Stimulated activated naive CD8-positive, alpha-beta T cell treated with anti-CD3 and anti-CD28 coated beads, Interleukin-15, amount 100 ng/mL, for 72 hours (primary cell): ENCODE results near the gene SLC22A2.
"Not testable (repeated sequence)": the region's sequence is repeated elsewhere in the genome, so short reads cannot be mapped to it uniquely, and the experiment has no call there.

Source experiments
- ATAC-seq: fragments of 150-1000 bp; cut with Tn5 transposase; 2 replicates; pipeline ENCODE4 v1.10.0; 2021; ENCODE audit warnings: mild to moderate bottlenecking, moderate library complexity
- DNase-seq, 2 donors: peaks; one replicate each; pipeline ENCODE4 v3.0.0; 2021 to 2022
- H3K27ac Mint-ChIP-seq, 2 donors: one replicate each; pipeline ENCODE4 v1.8.0; 2022; ENCODE audit warnings: mild to moderate bottlenecking in 2 of 2, mixed read lengths in 2 of 2, moderate library complexity in 2 of 2
- H3K27me3 Mint-ChIP-seq: one replicate; pipeline ENCODE4 v1.8.0; 2022; ENCODE audit warnings: mixed read lengths
- H3K4me1 Mint-ChIP-seq: one replicate; pipeline ENCODE4 v1.8.0; 2022; ENCODE audit warnings: mild to moderate bottlenecking, mixed read lengths
- H3K4me3 Mint-ChIP-seq, 2 donors: one replicate each; pipeline ENCODE4 v1.8.0; 2022; ENCODE audit warnings: mild to moderate bottlenecking in 2 of 2, mixed read lengths in 2 of 2, moderate library complexity in 1 of 2
- H3K9me3 Mint-ChIP-seq, 2 donors: one replicate each; pipeline ENCODE4 v1.8.0; 2022; ENCODE audit warnings: mixed read lengths in 2 of 2

The SLC22A2 gene

DNA sequence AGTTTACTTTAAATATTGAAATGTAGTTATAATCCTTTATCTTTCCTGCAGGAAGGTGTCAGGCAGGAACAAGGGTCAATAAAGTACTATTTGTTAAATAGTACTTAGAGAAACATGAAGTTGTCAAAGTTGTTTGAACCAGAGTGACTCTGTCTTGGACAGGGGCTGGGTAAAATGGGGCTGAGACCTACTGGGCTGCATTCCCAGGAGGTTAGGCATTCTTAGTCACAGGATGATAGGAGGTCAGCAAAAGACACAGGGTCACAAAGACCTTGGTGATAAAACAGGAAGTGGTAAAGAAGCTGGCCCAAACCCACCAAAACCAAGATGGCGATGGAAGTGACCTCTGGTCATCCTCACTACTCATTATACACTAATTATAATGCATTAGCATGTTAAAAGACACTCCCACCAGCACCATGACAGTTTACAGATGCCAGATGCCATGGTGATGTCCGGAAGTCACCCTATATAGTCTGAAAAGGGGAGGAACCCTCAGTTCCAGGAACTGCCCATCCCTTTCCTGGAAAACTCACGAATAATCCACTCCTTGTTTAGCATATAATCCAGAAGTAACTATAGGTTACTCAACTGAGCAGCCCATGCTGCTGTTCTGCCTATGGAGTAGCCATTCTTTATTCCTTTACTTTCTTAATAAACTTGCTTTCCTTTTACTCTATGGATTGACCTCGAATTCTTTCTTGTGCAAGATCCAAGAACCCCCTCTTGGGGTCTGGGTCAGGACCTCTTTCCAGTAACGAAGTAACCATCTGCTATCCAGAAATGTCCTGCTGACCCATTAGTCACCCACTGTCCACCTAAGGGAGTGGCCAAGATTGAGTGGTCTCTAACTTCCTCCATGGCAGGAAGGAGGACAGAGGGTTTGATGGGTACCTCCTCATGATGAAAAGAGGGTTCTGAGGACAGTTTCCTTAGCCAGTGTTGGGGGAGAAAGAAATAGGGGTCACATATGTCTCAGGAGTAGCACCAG, 19.6 kb downstream of the SLC22A2 start:
- Mint-ChIP-seq H3K4me1 (no peaks in the 10 kb centered on the region), H3K9me3 (peaks cover 11 to 23% of the 10 kb centered on the region in 2 donors), H3K27me3 (peaks cover 20% of the 10 kb centered on the region), H3K27ac (peak overlapping the region in 1 of 2 donors; percentile 20), H3K4me3 (no peak overlapping the region)
- ATAC-seq (no peak), DNase-seq (no peak)

- H3K4me1 Mint-ChIP-seq, result no peaks in the 10 kb centered on the region
- DNase-seq (no peak), ATAC-seq (no peak)
- peaks cover 11 to 23% of the 10 kb centered on the region in 2 donors for H3K9me3 Mint-ChIP-seq
- no peak overlapping the region for H3K4me3 Mint-ChIP-seq
- peaks cover 20% of the 10 kb centered on the region for H3K27me3 Mint-ChIP-seq
- H3K27ac Mint-ChIP-seq, result no peak overlapping the region
Measured at GRCh38 chr6:160238278-160238711, 20.3 kb downstream of the SLC22A2 start.

DNA sequence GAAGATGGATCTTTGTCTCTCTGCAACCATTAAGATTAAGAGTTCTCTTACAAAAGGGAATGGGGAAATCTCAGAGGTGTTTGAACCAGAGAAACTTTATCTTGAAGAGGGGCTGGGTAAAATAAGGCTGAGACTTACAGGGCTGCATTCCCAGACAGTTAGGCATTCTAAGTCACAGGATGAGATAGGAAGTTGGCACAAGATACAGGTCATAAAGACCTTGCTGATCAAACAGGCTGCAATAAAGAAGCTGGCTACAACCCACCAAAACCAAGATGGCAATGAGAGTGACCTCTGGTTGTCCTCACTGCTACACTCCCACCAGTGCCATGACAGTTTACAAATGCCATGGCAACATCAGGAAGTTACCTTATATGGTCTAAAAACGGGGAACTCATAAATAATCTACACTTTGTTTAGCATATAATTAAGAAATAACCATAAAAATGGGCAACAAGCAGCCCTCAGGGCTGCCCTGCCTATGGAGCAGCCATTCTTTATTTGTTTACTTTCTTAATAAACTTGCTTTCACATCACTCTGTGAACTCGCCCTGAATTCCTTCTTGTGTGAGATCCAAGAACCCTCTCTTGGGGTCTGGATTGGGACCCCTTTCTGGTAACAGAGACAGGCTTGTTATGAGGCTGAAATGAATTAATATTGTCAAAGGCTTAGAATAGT, 20.9 kb downstream of the SLC22A2 start:
- H3K27ac Mint-ChIP-seq, DNase-seq, H3K4me3 Mint-ChIP-seq, H3K4me1 Mint-ChIP-seq, ATAC-seq: not testable (repeated sequence)
- Mint-ChIP-seq H3K27me3 (peaks cover 20% of the 10 kb centered on the region), H3K9me3 (peaks cover 11 to 23% of the 10 kb centered on the region in 2 donors)

- not testable (repeated sequence) for H3K27ac Mint-ChIP-seq, DNase-seq, H3K4me1 Mint-ChIP-seq, H3K4me3 Mint-ChIP-seq, ATAC-seq
- Mint-ChIP-seq H3K27me3 (peaks cover 15% of the 10 kb centered on the region), H3K9me3 (peaks cover 11 to 23% of the 10 kb centered on the region in 2 donors)
Measured at GRCh38 chr6:160236235-160236872, 22.3 kb downstream of the SLC22A2 start.

DNA sequence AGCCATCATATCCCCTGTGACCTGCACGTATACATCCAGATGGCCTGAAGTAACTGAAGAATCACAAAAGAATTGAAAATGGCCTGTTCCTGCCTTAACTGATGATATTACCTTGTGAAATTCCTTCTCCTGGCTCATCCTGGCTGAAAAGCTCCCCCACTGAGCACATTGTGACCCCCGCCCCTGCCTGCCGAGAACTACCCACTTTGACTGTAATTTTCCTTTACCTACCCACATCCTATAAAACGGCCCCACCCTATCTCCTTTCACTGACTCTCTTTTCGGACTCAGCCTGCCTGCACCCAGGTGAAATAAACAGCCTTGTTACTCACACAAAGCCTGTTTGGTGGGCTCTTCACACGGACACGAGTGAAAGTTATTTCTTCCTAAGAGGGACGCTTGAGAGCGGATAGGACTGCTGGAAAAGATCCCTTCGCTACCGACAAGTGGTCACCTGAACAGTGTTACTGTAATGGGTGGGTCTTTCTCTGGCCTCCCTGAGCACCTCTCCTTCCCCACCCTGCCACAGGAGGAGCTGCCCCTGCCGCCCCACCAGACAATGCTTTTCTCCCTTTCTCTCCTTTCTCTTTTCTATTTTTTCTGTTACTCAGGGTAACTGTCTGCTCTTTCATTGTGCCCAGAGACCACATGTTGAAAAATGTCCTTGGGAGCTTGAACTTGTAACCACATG, 24.5 kb downstream of the SLC22A2 start:
- ATAC-seq, result not testable (repeated sequence)
- H3K9me3 Mint-ChIP-seq, result peaks cover 23 to 37% of the 10 kb centered on the region in 2 donors

GRCh38 chr6:160227769-160228161, 30.9 kb downstream of the SLC22A2 start:
- no peak for DNase-seq

More for the DNA sequence above, 24.5 kb downstream of the SLC22A2 start:
- H3K4me1 Mint-ChIP-seq, H3K4me3 Mint-ChIP-seq, DNase-seq, H3K27ac Mint-ChIP-seq, H3K27me3 Mint-ChIP-seq: not testable (repeated sequence)

GRCh38 chr6:160227038-160227768, 31.4 kb downstream of the SLC22A2 start:
- peaks cover 7% of the 10 kb centered on the region for H3K27me3 Mint-ChIP-seq
- H3K4me3 Mint-ChIP-seq, result no peak overlapping the region
- no peak for ATAC-seq
- no peak for DNase-seq
- H3K27ac Mint-ChIP-seq, result no peak overlapping the region
- H3K9me3 Mint-ChIP-seq, result peaks cover 12 to 17% of the 10 kb centered on the region in 2 donors
- H3K4me1 Mint-ChIP-seq, result peaks cover 6% of the 10 kb centered on the region

More at GRCh38 chr6:160227769-160228161, 30.9 kb downstream of the SLC22A2 start:
- no peak for ATAC-seq
- no peak overlapping the region for H3K4me3 Mint-ChIP-seq
- H3K4me1 Mint-ChIP-seq, result peaks cover 6% of the 10 kb centered on the region
- H3K27me3 Mint-ChIP-seq, result peaks cover 7% of the 10 kb centered on the region
- H3K27ac Mint-ChIP-seq, result no peak overlapping the region
- peaks cover 12 to 17% of the 10 kb centered on the region in 2 donors for H3K9me3 Mint-ChIP-seq

GRCh38 chr6:160226118-160226591, 32.5 kb downstream of the SLC22A2 start:
- DNase-seq (peak; percentile 5 to 55), ATAC-seq (peak; percentile 89)
- Mint-ChIP-seq H3K27ac (no peak overlapping the region), H3K9me3 (peaks cover 12 to 17% of the 10 kb centered on the region in 2 donors), H3K4me1 (peaks cover 6% of the 10 kb centered on the region), H3K4me3 (no peak overlapping the region), H3K27me3 (peaks cover 7% of the 10 kb centered on the region)

GRCh38 chr6:160224639-160225237, 33.9 kb downstream of the SLC22A2 start:
- DNase-seq (no peak), ATAC-seq (no peak)
- Mint-ChIP-seq H3K27ac (no peak overlapping the region), H3K4me3 (no peak overlapping the region), H3K27me3 (peaks cover 7% of the 10 kb centered on the region), H3K9me3 (peaks cover 5 to 10% of the 10 kb centered on the region in 2 donors), H3K4me1 (peaks cover 6% of the 10 kb centered on the region)

DNA sequence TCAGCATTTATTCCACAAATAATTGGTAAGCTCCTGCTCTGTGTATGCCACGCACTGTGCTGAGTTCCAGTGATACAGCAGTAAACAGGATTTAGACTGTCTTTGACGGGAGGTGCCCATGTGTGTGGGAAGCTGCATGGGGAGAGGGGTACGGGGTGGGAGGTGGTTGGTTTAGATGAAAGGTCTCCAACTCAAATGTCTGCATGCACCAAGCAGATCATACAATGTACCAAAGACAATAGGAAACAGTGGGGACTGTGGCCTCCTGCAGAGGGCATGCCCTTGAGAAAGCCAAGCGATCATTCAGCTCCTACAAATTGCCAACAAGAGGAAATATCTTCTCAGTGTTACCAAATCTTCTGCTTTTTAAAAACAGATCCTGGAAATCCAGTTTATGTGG, 36.1 kb downstream of the SLC22A2 start:
- peaks cover 21% of the 10 kb centered on the region for H3K27me3 Mint-ChIP-seq
- H3K27ac Mint-ChIP-seq, result no peak overlapping the region
- no peak for ATAC-seq
- no peak for DNase-seq
- H3K4me1 Mint-ChIP-seq, result peaks cover 6% of the 10 kb centered on the region
- peaks cover 7 to 13% of the 10 kb centered on the region in 2 donors for H3K9me3 Mint-ChIP-seq
- H3K4me3 Mint-ChIP-seq, result no peak overlapping the region

- ATAC-seq (no peak), DNase-seq (no peak)
- H3K9me3 Mint-ChIP-seq, result peaks cover 7 to 13% of the 10 kb centered on the region in 2 donors
- no peak overlapping the region for H3K27ac Mint-ChIP-seq
- H3K4me3 Mint-ChIP-seq, result no peak overlapping the region
- peaks cover 26% of the 10 kb centered on the region for H3K27me3 Mint-ChIP-seq
- peaks cover 6% of the 10 kb centered on the region for H3K4me1 Mint-ChIP-seq
Measured at GRCh38 chr6:160221918-160222317, 36.7 kb downstream of the SLC22A2 start.

GRCh38 chr6:160221423-160221822, 37.2 kb downstream of the SLC22A2 start:
- peaks cover 28% of the 10 kb centered on the region for H3K27me3 Mint-ChIP-seq
- H3K9me3 Mint-ChIP-seq, result peaks cover 7 to 13% of the 10 kb centered on the region in 2 donors
- peaks cover 5% of the 10 kb centered on the region for H3K4me1 Mint-ChIP-seq
- no peak for DNase-seq
- ATAC-seq, result no peak
- H3K27ac Mint-ChIP-seq, result no peak overlapping the region
- no peak overlapping the region for H3K4me3 Mint-ChIP-seq

DNA sequence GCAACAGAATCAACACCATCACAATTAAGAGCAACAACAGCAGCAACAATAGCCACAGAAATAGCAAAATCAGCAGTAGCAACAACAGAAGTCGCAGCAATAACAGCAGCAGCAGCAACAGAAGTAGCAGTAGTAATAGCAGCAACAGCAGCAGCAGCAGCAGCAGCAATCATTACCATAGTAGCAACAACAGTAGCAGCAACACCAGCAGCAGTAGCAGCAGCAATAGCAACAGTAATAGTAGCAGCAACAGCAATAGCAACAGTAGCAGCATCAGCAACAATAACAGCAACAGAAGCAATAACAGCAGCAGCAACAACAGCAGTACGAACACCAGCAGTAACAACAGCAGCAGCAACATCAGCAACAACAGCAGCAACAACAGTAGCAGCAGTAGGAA, 39.8 kb downstream of the SLC22A2 start:
- no peaks in the 10 kb centered on the region for H3K4me1 Mint-ChIP-seq
- DNase-seq (no peak), ATAC-seq (no peak)
- H3K9me3 Mint-ChIP-seq, result peaks cover 13 to 15% of the 10 kb centered on the region in 2 donors
- H3K27ac Mint-ChIP-seq, result no peak overlapping the region
- no peak overlapping the region for H3K4me3 Mint-ChIP-seq
- H3K27me3 Mint-ChIP-seq, result peaks cover 43% of the 10 kb centered on the region

DNA sequence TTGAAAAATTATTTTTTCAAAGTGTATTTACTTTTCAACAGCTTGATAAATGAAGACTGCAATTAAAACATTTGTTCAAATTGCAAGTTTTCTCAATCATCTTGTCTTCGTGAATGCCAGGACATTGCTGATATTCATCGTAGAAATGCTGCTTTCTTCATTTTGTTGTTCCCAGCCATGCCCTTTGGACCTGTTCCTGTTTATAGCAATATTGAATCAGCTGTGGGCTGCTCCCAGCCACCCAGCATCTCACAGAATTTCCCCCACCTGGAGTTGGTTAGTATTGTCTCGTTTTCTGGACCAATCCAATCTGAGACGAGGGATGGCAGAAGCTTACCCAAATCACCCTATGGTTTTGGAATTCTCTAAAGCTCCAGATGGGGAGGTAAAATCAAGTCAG, 40.8 kb downstream of the SLC22A2 start:
- Mint-ChIP-seq H3K4me3 (no peak overlapping the region), H3K27me3 (peaks cover 49% of the 10 kb centered on the region), H3K9me3 (peaks cover 13 to 15% of the 10 kb centered on the region in 2 donors), H3K27ac (no peak overlapping the region), H3K4me1 (no peaks in the 10 kb centered on the region)
- ATAC-seq (no peak), DNase-seq (no peak)
